Superior temporal gyrus (tissue), 1 donor: Measurements from ENCODE around the gene S100A7A.
A peak's percentile ranks its signal among the peaks of the same experiment; 100 is the strongest.

Experiments used
- DNase-seq: peaks from one replicate; pipeline ENCODE4 v3.0.0-alpha.2; 2016; ENCODE audit errors: extremely low spot score

The S100A7A gene

GRCh38 chr1:153415850-153416570, at the start of gene S100A7A:
Gene S100A7A, plus strand, starts transcription at chr1:153416520. Its CDS starts 1,563 bp downstream, at chr1:153418083.
- DNase-seq = no peak

GRCh38 chr1:153367090-153367489, 49.2 kb upstream of the S100A7A start:
- DNase-seq = no peak

GRCh38 chr1:153368495-153368894, 47.8 kb upstream of the S100A7A start:
- no peak for DNase-seq

GRCh38 chr1:153370146-153370545, 46.2 kb upstream of the S100A7A start:
- DNase-seq = no peak

GRCh38 chr1:153371231-153371630, 45.1 kb upstream of the S100A7A start:
- no peak for DNase-seq

GRCh38 chr1:153372571-153372970, 43.7 kb upstream of the S100A7A start:
- DNase-seq = no peak

GRCh38 chr1:153374071-153374470, 42.2 kb upstream of the S100A7A start:
- no peak for DNase-seq

- no peak for DNase-seq
These were observed 40.8 kb upstream of the S100A7A start, which contains the start of gene S100A12 for GRCh38 chr1:153375511-153375910. Gene S100A12, minus strand, starts transcription at chr1:153375621. Its CDS starts 1,029 bp downstream, at chr1:153374592.

GRCh38 chr1:153379591-153379990, 36.7 kb upstream of the S100A7A start:
- no peak for DNase-seq

- no peak for DNase-seq
These were observed 35.6 kb upstream of the S100A7A start for GRCh38 chr1:153380711-153381110.

GRCh38 chr1:153384958-153385580, 31.3 kb upstream of the S100A7A start:
- DNase-seq = no peak

GRCh38 chr1:153386500-153386901, 29.8 kb upstream of the S100A7A start:
- peak; percentile 23 for DNase-seq

- DNase-seq = no peak
These were observed 29.3 kb upstream of the S100A7A start for GRCh38 chr1:153387001-153387400.

GRCh38 chr1:153387785-153388184, 28.5 kb upstream of the S100A7A start:
- DNase-seq = no peak

- DNase-seq = no peak
These were observed 26.9 kb upstream of the S100A7A start for GRCh38 chr1:153389401-153389800.

GRCh38 chr1:153389973-153390879, 26.1 kb upstream of the S100A7A start:
- DNase-seq = no peak

GRCh38 chr1:153390938-153391710, 25.2 kb upstream of the S100A7A start, which contains the start of gene S100A8:
Gene S100A8, minus strand, starts transcription at chr1:153391073. Its CDS starts 538 bp downstream, at chr1:153390535.
- DNase-seq = no peak

GRCh38 chr1:153392258-153392657, 24.1 kb upstream of the S100A7A start:
- DNase-seq = no peak

GRCh38 chr1:153392822-153393221, 23.5 kb upstream of the S100A7A start:
- no peak for DNase-seq

- DNase-seq = no peak
These were observed 22.4 kb upstream of the S100A7A start for GRCh38 chr1:153393926-153394325.

- DNase-seq = no peak
These were observed 21.9 kb upstream of the S100A7A start for GRCh38 chr1:153394391-153394790.
